Ovary (tissue), 9 donors: ENCODE results near the gene APIP. TPM values are rescaled to one million over a fixed set of nuclear protein-coding genes. Genes with fewer than 3 reads are reported as not detected.
"Not testable (repeated sequence)": the region's sequence is repeated elsewhere in the genome, so short reads cannot be mapped to it uniquely, and the experiment has no call there.

ENCODE experiments used
- DNase-seq, 5 donors: peaks; one replicate each; pipeline ENCODE4 v3.0.0-alpha.2; 2019 to 2020
- H3K27ac ChIP-seq, 2 donors: fragments of 200-600 bp; one replicate each; pipeline versions ENCODE4 v1.5.1 to v1.8.0; 2019 to 2022
- H3K27me3 ChIP-seq: fragments of 200-600 bp; one replicate; pipeline ENCODE4 v1.8.0; 2022
- H3K36me3 ChIP-seq: fragments of 200-600 bp; sonication (generic); one replicate; pipeline ENCODE4 v1.5.1; 2019
- H3K4me1 ChIP-seq: one replicate; pipeline ENCODE4 v1.8.1; 2013; ENCODE audit warnings: mild to moderate bottlenecking, moderate library complexity; ENCODE audit not compliant: insufficient read depth
- H3K4me3 ChIP-seq: fragments of 200-600 bp; sonication (generic); one replicate; pipeline ENCODE4 v1.5.1; 2017
- H3K9me3 ChIP-seq, 2 donors: fragments of 200-600 bp in 1 of 2; sonication (generic) in 1 of 2; one replicate each; pipeline versions ENCODE4 v1.5.1 to v1.8.1; 2013 to 2019; ENCODE audit warnings: mild to moderate bottlenecking in 1 of 2, moderate library complexity in 1 of 2
- EP300 ChIP-seq: sonication (generic); formaldehyde crosslinking; IDR thresholded peaks from one replicate; pipeline ENCODE4 v1.6.1; 2017; ENCODE audit warnings: antibody characterized with exemption
- POLR2A ChIP-seq: fragments of 450-650 bp; IDR thresholded peaks from one replicate; pipeline ENCODE4 v1.6.1; 2017; ENCODE audit warnings: antibody characterized with exemption, mild to moderate bottlenecking, moderate library complexity
- WGBS, 3 donors: extraction: QIAGEN DNeasy Blood & Tissue Kit in 1 of 3; methylation state at CpG; one replicate each; pipeline versions ENCODE4 v1.1.5 to v1.1.7; 2013 to 2017; 5-methylcytosine and 5-hydroxymethylcytosine counted together
- intact Hi-C, 4 donors: fragments of 100-400 bp; cut with DNase I; formaldehyde crosslinking; loops; one replicate each; pipeline versions ENCODE4 v1.11.0 to v1.15.1; 2022 to 2023
- polyA plus RNA-seq, 2 donors: library from polyadenylated mRNA; stranded (reverse); fragments of 200-250 nt in 1 of 2; fragments of 350-450 nt in 1 of 2; fragmentation: Illumina TruSeq in 1 of 2; extraction: RNeasy Lipid Tissue Mini Kit (QIAGEN cat#74804) in 1 of 2; gene quantifications; one replicate each; pipeline ENCODE4 v1.2.3, GENCODE V29; 2013 to 2014
- total RNA-seq, 7 donors: library from RNA; depleted of rRNA in 2 of 7; stranded (reverse); fragments of >200 nt in 2 of 7; fragmentation: NEBNext Ultra II Directional in 3 of 7; extraction: Animal tissue kit (Norgen Biotek cat#: 25700) in 3 of 7; gene quantifications; one replicate each; pipeline versions ENCODE4 v1.1.0 to v1.2.4, GENCODE V29; 2016 to 2023
- TF ChIP-seq, protein P1 (sequence below), 3 donors: fragments of 450-650 bp in 2 of 3; fragments of 200-600 bp in 1 of 3; IDR thresholded peaks; one replicate each; pipeline versions ENCODE4 v1.5.1 to v1.8.0; 2016 to 2022; ENCODE audit warnings: antibody characterized with exemption in 3 of 3, mild to moderate bottlenecking in 1 of 3
- donor health status: DM: no; HTN: no; CAD: no; lungs with moderate emphysema.
- donor health status: DM: no; HTN: no; CAD: no.
- donor health status: Bipolar disorder and iron deficiency.
- donor health status: DM: yes; HTN: yes; CAD: no.
- donor health status: DM: no; HTN: no; CAD: no.
- donor health status: DM: yes; HTN: yes; CAD: no.

Gene APIP
- total and polyA plus RNA-seq, 9 donors: 20.5 to 27.6 (median 24.1) TPM

DNA sequence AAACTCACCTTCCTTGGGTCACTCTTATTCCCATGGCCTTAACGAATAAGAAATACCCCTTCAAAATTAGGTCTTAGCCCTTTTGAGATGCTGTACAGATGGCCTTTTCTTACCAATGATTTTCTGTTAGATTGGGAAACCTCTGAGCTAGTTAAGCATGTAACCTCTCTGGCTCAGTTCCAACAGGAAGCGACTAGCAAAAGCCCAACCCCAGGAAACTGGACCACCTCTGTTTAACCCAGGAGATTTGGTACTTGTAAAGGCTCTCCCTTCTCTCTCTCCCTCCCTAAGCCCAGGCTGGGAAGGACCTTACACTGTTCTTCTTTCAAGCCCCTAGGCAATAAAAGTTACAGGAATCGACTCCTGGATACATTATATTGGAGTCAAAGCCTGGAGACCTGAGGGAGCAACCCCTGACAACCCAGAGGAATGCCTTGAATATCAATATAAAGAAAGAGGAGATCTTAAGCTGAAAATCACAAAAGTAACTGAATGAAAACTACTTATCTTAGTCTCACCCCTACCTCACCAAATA is 11.7 kb downstream of the APIP start:
- Histone ChIP-seq H3K27me3 (no peaks in the 10 kb centered on the region), H3K36me3 (no peaks in the 10 kb centered on the region), H3K27ac (no peak overlapping the region), H3K9me3 (peaks cover 2 to 13% of the 10 kb centered on the region in 2 donors), H3K4me3 (no peak overlapping the region), H3K4me1 (no peaks in the 10 kb centered on the region)
- TF ChIP-seq, protein P1, sequence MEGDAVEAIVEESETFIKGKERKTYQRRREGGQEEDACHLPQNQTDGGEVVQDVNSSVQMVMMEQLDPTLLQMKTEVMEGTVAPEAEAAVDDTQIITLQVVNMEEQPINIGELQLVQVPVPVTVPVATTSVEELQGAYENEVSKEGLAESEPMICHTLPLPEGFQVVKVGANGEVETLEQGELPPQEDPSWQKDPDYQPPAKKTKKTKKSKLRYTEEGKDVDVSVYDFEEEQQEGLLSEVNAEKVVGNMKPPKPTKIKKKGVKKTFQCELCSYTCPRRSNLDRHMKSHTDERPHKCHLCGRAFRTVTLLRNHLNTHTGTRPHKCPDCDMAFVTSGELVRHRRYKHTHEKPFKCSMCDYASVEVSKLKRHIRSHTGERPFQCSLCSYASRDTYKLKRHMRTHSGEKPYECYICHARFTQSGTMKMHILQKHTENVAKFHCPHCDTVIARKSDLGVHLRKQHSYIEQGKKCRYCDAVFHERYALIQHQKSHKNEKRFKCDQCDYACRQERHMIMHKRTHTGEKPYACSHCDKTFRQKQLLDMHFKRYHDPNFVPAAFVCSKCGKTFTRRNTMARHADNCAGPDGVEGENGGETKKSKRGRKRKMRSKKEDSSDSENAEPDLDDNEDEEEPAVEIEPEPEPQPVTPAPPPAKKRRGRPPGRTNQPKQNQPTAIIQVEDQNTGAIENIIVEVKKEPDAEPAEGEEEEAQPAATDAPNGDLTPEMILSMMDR (IDR thresholded peaks at IDR 0.05): no peak
- TF ChIP-seq POLR2A: no peak
- TF ChIP-seq EP300: no peak
- intact Hi-C loops: no loop called here
- DNase-seq: no peak
- WGBS, 3 donors: 85 to 93% (median 91%) methylated on average over 3 of the region's 3 CpGs

DNA sequence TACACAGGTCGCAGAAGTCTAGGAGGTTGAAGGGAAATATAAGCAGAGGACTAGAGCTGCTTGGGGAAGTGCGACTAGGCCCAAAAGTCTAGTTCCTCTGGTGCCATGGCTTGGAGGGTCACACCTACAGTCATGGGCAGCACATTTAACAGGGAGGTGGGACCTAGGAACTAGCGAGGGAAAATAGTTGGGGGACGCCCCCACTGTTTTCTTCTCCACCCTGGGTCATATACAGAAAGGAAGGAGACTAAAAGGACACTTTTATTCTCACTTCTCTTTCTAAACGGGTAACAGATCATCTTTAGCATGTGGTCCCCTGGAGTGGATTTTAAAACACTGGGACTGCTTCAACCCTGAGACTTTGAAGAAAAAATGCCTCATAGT is 16.6 kb downstream of the APIP start:
- DNase-seq: no peak
- Histone ChIP-seq H3K9me3 (peaks cover 6 to 20% of the 10 kb centered on the region in 2 donors), H3K27ac (no peak overlapping the region), H3K27me3 (no peaks in the 10 kb centered on the region), H3K4me3 (no peak overlapping the region), H3K36me3 (no peaks in the 10 kb centered on the region), H3K4me1 (no peaks in the 10 kb centered on the region)
- WGBS, 3 donors: 96 to 98% (median 97%) methylated on average over 5 of the region's 5 CpGs
- no peak for TF ChIP-seq POLR2A
- TF ChIP-seq, protein P1 (IDR thresholded peaks at IDR 0.05): no peak
- intact Hi-C loops: no loop called here

- DNase-seq: no peak
- intact Hi-C loops: no loop called here
- no peaks in the 10 kb centered on the region for H3K4me1 ChIP-seq
- no peaks in the 10 kb centered on the region for H3K27me3 ChIP-seq
- TF ChIP-seq POLR2A (no peak), EP300 (no peak)
- TF ChIP-seq, protein P1 (IDR thresholded peaks at IDR 0.05): no peak
- peaks cover 6 to 20% of the 10 kb centered on the region in 2 donors for H3K9me3 ChIP-seq
- 91 to 97% (median 94%) methylated on average over 8 to 10 of the region's 10 CpGs for WGBS, 3 donors
- H3K27ac ChIP-seq: no peak overlapping the region
- no peak overlapping the region for H3K4me3 ChIP-seq
- no peaks in the 10 kb centered on the region for H3K36me3 ChIP-seq
Observed at GRCh38 chr11:34898474-34898873, 17.7 kb downstream of the APIP start.

GRCh38 chr11:34897171-34897870 is 18.9 kb downstream of the APIP start:
- 92 to 97% (median 96%) methylated on average over 3 of the region's 3 CpGs for WGBS, 3 donors

DNA sequence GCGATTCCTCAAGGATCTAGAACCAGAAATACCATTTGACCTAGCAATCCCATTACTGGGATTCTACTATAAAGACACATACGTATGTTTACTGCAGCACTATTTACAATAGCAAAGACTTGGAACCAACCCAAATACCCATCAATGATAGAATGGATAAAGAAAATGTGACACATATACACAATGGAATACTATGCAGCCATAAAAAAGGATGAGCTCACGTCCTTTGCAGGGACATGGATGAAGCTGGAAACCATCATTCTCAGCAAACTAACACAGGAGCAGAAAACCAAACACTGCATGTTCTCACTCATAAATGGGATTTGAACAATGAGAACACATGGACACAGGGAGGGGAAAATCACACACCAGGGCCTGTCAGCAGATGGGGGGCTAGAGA is 20.0 kb downstream of the APIP start:
- H3K36me3 ChIP-seq, H3K27me3 ChIP-seq, H3K4me1 ChIP-seq, H3K27ac ChIP-seq, H3K4me3 ChIP-seq, DNase-seq, intact Hi-C loops: not testable (repeated sequence)
- 96 to 99% (median 96%) methylated on average over 3 of the region's 3 CpGs for WGBS, 3 donors
- peaks cover 6 to 20% of the 10 kb centered on the region in 2 donors for H3K9me3 ChIP-seq

More at GRCh38 chr11:34897171-34897870, 18.9 kb downstream of the APIP start:
- TF ChIP-seq, protein P1 (IDR thresholded peaks at IDR 0.05): no peak
- no peak for TF ChIP-seq POLR2A
- no peak for TF ChIP-seq EP300
- Histone ChIP-seq H3K27me3 (no peaks in the 10 kb centered on the region), H3K27ac (no peak overlapping the region), H3K4me1 (no peaks in the 10 kb centered on the region), H3K36me3 (no peaks in the 10 kb centered on the region), H3K4me3 (no peak overlapping the region), H3K9me3 (peaks cover 6 to 20% of the 10 kb centered on the region in 2 donors)
- DNase-seq: no peak
- intact Hi-C loops: no loop called here
